ENCODE measurements around the gene SULT1A4.
"Not testable (repeated sequence)": the region's sequence is repeated elsewhere in the genome, so short reads cannot be mapped to it uniquely, and the experiment has no call there.

The SULT1A4 gene

GRCh38 chr16:29459706-29460646, at the start of gene SULT1A4:
Gene SULT1A4, plus strand, starts transcription at chr16:29459913. Its CDS starts 1,473 bp downstream, at chr16:29461386.
- not testable (repeated sequence) for DNase-seq

GRCh38 chr16:29423587-29423986, 36.1 kb upstream of the SULT1A4 start:
- DNase-seq = not testable (repeated sequence)

GRCh38 chr16:29425390-29425789, 34.3 kb upstream of the SULT1A4 start:
- not testable (repeated sequence) for DNase-seq

- not testable (repeated sequence) for DNase-seq
Observed at GRCh38 chr16:29453754-29454153, 6.0 kb upstream of the SULT1A4 start.

GRCh38 chr16:29454269-29454668, 5.4 kb upstream of the SULT1A4 start, which contains the start of the genes BOLA2 and SLX1B:
Gene BOLA2, minus strand, starts transcription at chr16:29454351. Its CDS starts 98 bp downstream, at chr16:29454253.
Gene SLX1B, plus strand, starts transcription at chr16:29454533.
- not testable (repeated sequence) for DNase-seq

- not testable (repeated sequence) for DNase-seq
Observed at GRCh38 chr16:29454828-29455227, 4.9 kb upstream of the SULT1A4 start.

- DNase-seq = not testable (repeated sequence)
Observed at GRCh38 chr16:29457660-29458059, 2.1 kb upstream of the SULT1A4 start.

- not testable (repeated sequence) for DNase-seq
Observed at GRCh38 chr16:29460647-29461030, 926 bp downstream of the SULT1A4 start.

- DNase-seq = not testable (repeated sequence)
Observed at GRCh38 chr16:29465985-29466824, 6.5 kb downstream of the SULT1A4 start.

- DNase-seq = not testable (repeated sequence)
Observed at GRCh38 chr16:29466904-29467303, 7.2 kb downstream of the SULT1A4 start.

GRCh38 chr16:29467654-29468366, 8.1 kb downstream of the SULT1A4 start:
- not testable (repeated sequence) for DNase-seq

GRCh38 chr16:29469660-29470059, 9.9 kb downstream of the SULT1A4 start:
- not testable (repeated sequence) for DNase-seq

GRCh38 chr16:29472065-29472464, 12.4 kb downstream of the SULT1A4 start:
- not testable (repeated sequence) for DNase-seq

- DNase-seq = not testable (repeated sequence)
Observed at GRCh38 chr16:29482276-29482675, 22.6 kb downstream of the SULT1A4 start.

GRCh38 chr16:29506308-29506707, 46.6 kb downstream of the SULT1A4 start, which contains the start of gene NPIPB12:
Gene NPIPB12, minus strand, starts transcription at chr16:29506408.
- DNase-seq = not testable (repeated sequence)

All from amygdala (tissue), 56 donors.